Effector CD4-positive, alpha-beta T cell (primary cell): ENCODE results near the gene METTL27. TPM values are rescaled to one million over a fixed set of nuclear protein-coding genes. Genes with fewer than 3 reads are reported as not detected.
"Not testable (repeated sequence)": the region's sequence is repeated elsewhere in the genome, so short reads cannot be mapped to it uniquely, and the experiment has no call there.

Experiments
- DNase-seq: peaks from one replicate; pipeline ENCODE4 v3.0.0-alpha.2; 2020
- total RNA-seq: gene quantifications from one replicate; lab custom pipeline; 2026; lab: John Stamatoyannopoulos, UW

METTL27 gene
- total RNA-seq: not detected

- DNase-seq: peak; percentile 80
Measured at GRCh38 chr7:73842067-73842976, at the start of gene METTL27. METTL27 (minus strand) TSS chr7:73842516; CDS start chr7:73842140, 376 bp downstream.

GRCh38 chr7:73891178-73891885 lies 49.0 kb upstream of the METTL27 start:
- no peak for DNase-seq

- no peak for DNase-seq
Measured at GRCh38 chr7:73890555-73891147, 48.3 kb upstream of the METTL27 start.

GRCh38 chr7:73888959-73889358 lies 46.6 kb upstream of the METTL27 start:
- no peak for DNase-seq

GRCh38 chr7:73887762-73888161 lies 45.4 kb upstream of the METTL27 start:
- DNase-seq: no peak

- DNase-seq: no peak
Measured at GRCh38 chr7:73885975-73886798, 43.9 kb upstream of the METTL27 start.

GRCh38 chr7:73885433-73885974 lies 43.2 kb upstream of the METTL27 start:
- no peak for DNase-seq

- not testable (repeated sequence) for DNase-seq
Measured at GRCh38 chr7:73884867-73885422, 42.6 kb upstream of the METTL27 start.

- no peak for DNase-seq
Measured at GRCh38 chr7:73882047-73882402, 39.7 kb upstream of the METTL27 start.

- DNase-seq: no peak
Measured at GRCh38 chr7:73881352-73882046, 39.2 kb upstream of the METTL27 start.

- DNase-seq: no peak
Measured at GRCh38 chr7:73880755-73881328, 38.5 kb upstream of the METTL27 start.

- DNase-seq: no peak
Measured at GRCh38 chr7:73879977-73880681, 37.8 kb upstream of the METTL27 start.

GRCh38 chr7:73876973-73877372 lies 34.7 kb upstream of the METTL27 start:
- no peak for DNase-seq

- no peak for DNase-seq
Measured at GRCh38 chr7:73876361-73876760, 34.0 kb upstream of the METTL27 start.

- no peak for DNase-seq
Measured at GRCh38 chr7:73872056-73872908, 30.0 kb upstream of the METTL27 start.

- no peak for DNase-seq
Measured at GRCh38 chr7:73871163-73872011, 29.1 kb upstream of the METTL27 start.

GRCh38 chr7:73870041-73870492 lies 27.8 kb upstream of the METTL27 start:
- DNase-seq: no peak
